PC-9 (cell line): ENCODE results near the gene SRPK2.

Source experiments
- EZH2 ChIP-seq: fragments of 200-600 bp; sonication (generic); IDR thresholded peaks from 2 replicates; pipeline ENCODE4 v1.8.0; 2017; ENCODE audit warnings: antibody characterized with exemption, low read depth
- TF ChIP-seq, protein P1 (sequence below): fragments of 200-600 bp; sonication (generic); conservative IDR thresholded peaks from 2 replicates; pipeline ENCODE4 v1.6.1; 2017; ENCODE audit warnings: mixed run types, antibody characterized with exemption, mild to moderate bottlenecking, moderate library complexity

DNA sequence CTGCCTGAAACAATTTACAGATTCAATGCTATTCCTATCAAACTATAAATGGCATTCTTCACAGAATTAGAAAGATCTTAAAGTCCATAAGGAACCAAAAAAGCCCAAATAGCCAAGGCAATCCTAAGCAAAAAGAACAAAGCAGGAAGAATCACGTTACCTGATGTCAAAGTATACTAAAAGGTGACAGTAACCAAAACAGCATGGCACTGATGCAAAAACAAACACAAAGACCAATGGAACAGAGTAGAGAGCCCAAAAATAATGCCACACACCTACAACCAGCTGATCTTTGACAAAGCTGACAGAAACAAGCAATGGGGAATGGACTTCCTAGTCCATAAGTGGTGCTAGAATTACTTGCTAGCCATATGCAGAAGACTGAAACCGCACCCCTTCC, 208.7 kb downstream of the SRPK2 start:
- TF ChIP-seq, protein P1, sequence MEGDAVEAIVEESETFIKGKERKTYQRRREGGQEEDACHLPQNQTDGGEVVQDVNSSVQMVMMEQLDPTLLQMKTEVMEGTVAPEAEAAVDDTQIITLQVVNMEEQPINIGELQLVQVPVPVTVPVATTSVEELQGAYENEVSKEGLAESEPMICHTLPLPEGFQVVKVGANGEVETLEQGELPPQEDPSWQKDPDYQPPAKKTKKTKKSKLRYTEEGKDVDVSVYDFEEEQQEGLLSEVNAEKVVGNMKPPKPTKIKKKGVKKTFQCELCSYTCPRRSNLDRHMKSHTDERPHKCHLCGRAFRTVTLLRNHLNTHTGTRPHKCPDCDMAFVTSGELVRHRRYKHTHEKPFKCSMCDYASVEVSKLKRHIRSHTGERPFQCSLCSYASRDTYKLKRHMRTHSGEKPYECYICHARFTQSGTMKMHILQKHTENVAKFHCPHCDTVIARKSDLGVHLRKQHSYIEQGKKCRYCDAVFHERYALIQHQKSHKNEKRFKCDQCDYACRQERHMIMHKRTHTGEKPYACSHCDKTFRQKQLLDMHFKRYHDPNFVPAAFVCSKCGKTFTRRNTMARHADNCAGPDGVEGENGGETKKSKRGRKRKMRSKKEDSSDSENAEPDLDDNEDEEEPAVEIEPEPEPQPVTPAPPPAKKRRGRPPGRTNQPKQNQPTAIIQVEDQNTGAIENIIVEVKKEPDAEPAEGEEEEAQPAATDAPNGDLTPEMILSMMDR = no peak
- no peak for TF ChIP-seq EZH2
